A673 (cell line): ENCODE data around the gene DIP2B.
"Not testable (repeated sequence)": the region's sequence is repeated elsewhere in the genome, so short reads cannot be mapped to it uniquely, and the experiment has no call there.

Source experiments
- CTCF ChIP-seq: fragments of 300-800, 200-600 bp; sonication (generic); conservative IDR thresholded peaks from 2 replicates; pipeline ENCODE4 v1.5.1; 2017; ENCODE audit warnings: low read depth, mild to moderate bottlenecking, antibody characterized with exemption, low read length, moderate library complexity, mixed read lengths
- EZH2 ChIP-seq: fragments of 200-600 bp; sonication (generic); IDR thresholded peaks from 2 replicates; pipeline ENCODE4 v1.6.1; 2017; ENCODE audit warnings: borderline replicate concordance, low read depth, mild to moderate bottlenecking, mixed read lengths, antibody characterized with exemption, low read length; ENCODE audit not compliant: poor library complexity, severe bottlenecking

- not testable (repeated sequence) for TF ChIP-seq CTCF, EZH2
Observed at GRCh38 chr12:50556796-50557195, 52.0 kb downstream of the DIP2B start.
